NB4 (cell line): ENCODE results near the gene NR1H3.
"Not testable (repeated sequence)": the region's sequence is repeated elsewhere in the genome, so short reads cannot be mapped to it uniquely, and the experiment has no call there.

Source experiments
- DNase-seq: peaks from one replicate; pipeline ENCODE4 v3.0.0; 2010; ENCODE audit warnings: low read depth
- H3K4me3 ChIP-seq: one replicate; pipeline ENCODE4 v1.5.1; 2011; ENCODE audit warnings: mild to moderate bottlenecking, low read depth, low read length, moderate library complexity
- CTCF ChIP-seq: IDR thresholded peaks from one replicate; pipeline ENCODE4 v1.5.1; 2012; ENCODE audit warnings: low read depth, low read length
- MAX ChIP-seq: IDR thresholded peaks from 2 replicates; pipeline ENCODE4 v1.6.1; 2011; ENCODE audit warnings: low read depth, low read length
- MYC ChIP-seq: IDR thresholded peaks from 2 replicates; pipeline ENCODE4 v1.6.1; 2011; ENCODE audit warnings: low read depth, low read length
- POLR2A ChIP-seq: IDR thresholded peaks from 2 replicates; pipeline ENCODE4 v1.6.1; 2011; ENCODE audit warnings: mild to moderate bottlenecking; ENCODE audit not compliant: insufficient read length; ENCODE audit errors: extremely low read depth

Gene NR1H3

GRCh38 chr11:47257517-47258316 is at the start of gene NR1H3:
NR1H3 (plus strand) TSS chr11:47257996; CDS start chr11:47259217, 1,221 bp downstream.
- peak; percentile 93 for DNase-seq
- peak; percentile 11; the same call in 1 of the 2 replicates for TF ChIP-seq MAX
- TF ChIP-seq CTCF: peak; percentile 63
- TF ChIP-seq POLR2A: peak; percentile 13
- peak; percentile 53; the same call in 1 of the 2 replicates for TF ChIP-seq MYC
- H3K4me3 ChIP-seq: peak within 1 kb of the TSS; percentile 49

GRCh38 chr11:47208008-47208552 is 49.7 kb upstream of the NR1H3 start:
- H3K4me3 ChIP-seq, DNase-seq: not testable (repeated sequence)

DNA sequence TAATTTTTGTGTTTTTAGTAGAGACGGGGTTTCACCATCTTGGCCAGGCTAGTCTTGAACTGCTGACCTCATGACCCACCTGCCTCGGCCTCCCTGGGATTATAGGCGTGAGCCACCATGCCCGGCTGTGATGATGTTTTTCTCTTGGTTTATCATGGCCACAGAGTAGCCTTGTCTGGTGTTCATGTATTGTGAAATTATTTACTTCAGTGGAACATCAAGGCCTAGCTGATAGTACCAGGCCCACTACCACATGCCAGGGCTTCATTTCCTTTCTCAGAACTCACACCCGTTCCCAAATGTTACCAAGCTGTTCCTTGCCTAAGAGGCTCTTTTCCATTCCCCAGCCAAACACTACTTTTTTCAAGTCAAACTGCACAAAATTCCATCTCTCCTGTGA is 49.2 kb upstream of the NR1H3 start:
- H3K4me3 ChIP-seq: no peak overlapping the region
- no peak for DNase-seq
- no peak for TF ChIP-seq MAX

DNA sequence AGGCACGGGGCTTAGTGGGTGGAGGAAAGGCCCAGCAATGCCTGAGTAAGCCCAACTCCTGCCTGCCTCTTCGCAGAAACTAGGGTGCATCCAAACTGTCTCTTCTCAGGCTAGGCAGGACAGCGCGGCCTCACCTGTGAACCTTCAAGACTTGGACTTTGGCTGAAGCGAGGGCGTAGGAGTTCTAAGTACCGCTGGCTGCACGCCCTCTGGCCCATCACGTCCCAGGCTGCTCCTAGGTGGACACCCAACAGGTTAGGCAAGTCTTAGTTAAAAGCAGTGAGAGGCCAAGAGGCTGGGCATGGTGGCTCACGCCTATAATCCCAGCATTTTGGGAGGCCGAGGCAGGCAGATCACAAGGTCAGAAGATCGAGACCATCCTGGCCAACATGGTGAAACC is 44.9 kb upstream of the NR1H3 start:
- TF ChIP-seq CTCF (no peak), POLR2A (no peak), MAX (no peak), MYC (no peak)
- H3K4me3 ChIP-seq: no peak overlapping the region
- DNase-seq: no peak

DNA sequence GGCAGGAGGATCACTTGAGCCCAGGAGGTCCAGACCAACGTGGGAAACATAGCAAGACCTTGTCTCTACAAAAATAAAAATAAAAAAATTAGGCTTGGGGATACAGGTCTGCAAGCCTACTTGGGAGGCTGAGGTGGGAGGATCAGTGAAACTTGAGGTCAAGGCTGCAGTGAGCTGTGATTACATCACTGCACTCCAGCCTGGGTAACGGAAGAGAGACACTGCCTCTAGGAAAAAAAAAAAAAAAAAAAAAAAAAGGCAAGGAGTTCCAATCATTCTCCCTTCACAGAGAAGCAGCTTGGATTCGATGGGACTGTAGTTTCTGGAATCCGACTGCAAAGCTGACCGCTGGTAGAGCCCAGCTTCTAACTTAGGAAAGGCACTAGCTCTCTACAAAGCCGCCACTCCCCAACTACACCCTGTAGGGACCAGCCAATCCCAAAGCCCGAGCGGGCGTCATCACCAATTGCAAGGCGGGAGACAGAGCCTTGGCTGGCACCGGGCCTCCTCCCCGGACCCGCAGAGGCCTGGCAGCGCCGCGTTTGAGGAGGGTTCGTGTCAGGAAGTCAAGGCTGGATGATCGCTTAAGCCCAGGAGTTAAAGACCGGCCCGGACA is 43.7 kb upstream of the NR1H3 start:
- peak; percentile 93 for DNase-seq
- TF ChIP-seq MYC: no peak
- no peak for TF ChIP-seq MAX
- TF ChIP-seq CTCF: no peak
- TF ChIP-seq POLR2A: peak; percentile 74
- peak overlapping the region; percentile 67 for H3K4me3 ChIP-seq

DNA sequence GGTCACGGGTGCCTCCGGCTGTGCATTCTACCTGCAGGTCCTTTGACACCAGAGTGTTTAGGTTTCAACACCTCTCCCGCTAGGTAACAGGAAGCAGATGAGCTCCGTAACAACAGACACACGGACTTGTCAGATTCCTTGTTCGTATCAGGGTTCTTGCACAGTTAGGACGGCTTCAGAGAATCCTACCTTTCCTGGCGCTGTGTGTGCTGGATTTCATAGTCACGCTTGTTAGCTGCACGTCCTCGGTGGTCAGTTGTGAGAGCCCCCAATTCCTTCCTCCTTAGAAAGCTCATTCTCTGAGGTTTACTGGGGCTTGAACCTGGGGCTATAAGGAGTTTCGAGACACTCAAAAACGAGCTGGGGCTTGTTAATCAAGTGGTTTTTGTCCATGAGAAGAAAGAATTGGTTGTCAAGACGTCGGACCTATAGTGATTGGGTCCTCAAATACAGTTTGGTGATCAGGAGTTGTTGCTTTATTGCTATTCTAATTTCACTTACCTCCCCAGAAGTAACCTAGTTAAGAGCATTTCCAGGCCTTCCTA is 42.4 kb upstream of the NR1H3 start:
- DNase-seq: no peak
- H3K4me3 ChIP-seq: peak overlapping the region; percentile 88
- TF ChIP-seq MYC (no peak), MAX (no peak), CTCF (no peak), POLR2A (no peak)
